ENCODE results near the gene CHD1. TPM values are rescaled to one million over a fixed set of nuclear protein-coding genes. Genes with fewer than 3 reads are reported as not detected.

The CHD1 gene
- total and polyA plus RNA-seq, 9 of the 15 experiments (the other 6 are each of a cell fraction or from before 2014, with no cell fraction given) = 27.3 to 133 (median 58.7) TPM

GRCh38 chr5:98938464-98938863, 9.7 kb upstream of the CHD1 start:
- no peaks in the 10 kb centered on the region for H4K20me1 ChIP-seq (replicated peaks; ENCODE audit: control insufficient read depth, insufficient read depth, low read length)
- TF ChIP-seq RFX1 (IDR thresholded peaks at IDR 0.05) (peak; percentile 30; the same call in 1 of the 2 replicates), TAL1 (IDR thresholded peaks at IDR 0.05) (no peak)
- in situ Hi-C loops (cut with MboI) = no loop called here
- no peak overlapping the region for H3K27ac ChIP-seq (ENCODE audit: extremely low read depth, low read depth, low read length)
- H3K9ac ChIP-seq (ENCODE audit: insufficient read depth in 1 of 2, low read depth in 2 of 2, low read length in 2 of 2) = no peak overlapping the region
- 34% methylated on average over 2 of the region's 2 CpGs for WGBS (ENCODE audit: insufficient coverage, low coverage, missing lambda C conversion rate)
- H3K9me3 ChIP-seq (replicated peaks; ENCODE audit: control insufficient read depth, insufficient read depth, low read depth, low read length) = no peaks in the 10 kb centered on the region
- DNase-seq (ENCODE audit: extremely low read depth in 1 of 4, low spot score in 3 of 4) = no peak
- no peaks in the 10 kb centered on the region for H3K27me3 ChIP-seq (ENCODE audit: control insufficient read depth in 2 of 2, insufficient read depth in 2 of 2, low read length in 2 of 2)
- ChIA-PET POLR2A (interaction anchor here (1.2 to 7.3 kb wide), 3 partner anchors 8 to 23 kb away, joined by 3 to 38 read pairs (median 10); partner anchors contain the start of gene CHD1), CTCF (ENCODE audit: low intra/inter-chr PET ratio) (no interaction called here)
- 0 out of 3 replicates have a peak, but pooled peaks cover 10% of the 10 kb centered on the region for H3K79me2 ChIP-seq (ENCODE audit: control insufficient read depth, insufficient read depth, low read length)
- intact Hi-C loops (cut with micrococcal nuclease) = no loop called here
- H3K9me1 ChIP-seq (ENCODE audit: control insufficient read depth, insufficient read depth, low read length) = no peaks in the 10 kb centered on the region
- no peak overlapping the region for H2AFZ ChIP-seq (ENCODE audit: low read depth, low read length)
- no TSS peak for BruUV-seq (replicated peaks)
- no peak overlapping the region for H3K4me3 ChIP-seq
- no peak for FAIRE-seq
- H3K4me1 ChIP-seq (replicated peaks in 1 of 2; ENCODE audit: control insufficient read depth in 2 of 2, insufficient read depth in 2 of 2, low read length in 2 of 2) = peaks cover 0 to 29% of the 10 kb centered on the region in 2 experiments; a peak in 4 of 5 replicates
- ATAC-seq = no peak; the same call in 2 of the 3 replicates
- H3K36me3 ChIP-seq (ENCODE audit: control insufficient read depth, insufficient read depth, low read length) = no peaks in the 10 kb centered on the region
- no peak overlapping the region for H3K4me2 ChIP-seq (ENCODE audit: insufficient read depth, low read length)

- DNase-seq (ENCODE audit: extremely low read depth in 1 of 4, low spot score in 3 of 4) (no peak), ATAC-seq (0 out of 3 replicates have a peak, but pooled peaks have one; percentile 7)
Observed at GRCh38 chr5:98936948-98937715, 8.3 kb upstream of the CHD1 start.

More at GRCh38 chr5:98936948-98937715, 8.3 kb upstream of the CHD1 start:
- Histone ChIP-seq H3K4me3 (no peak overlapping the region), H3K9ac (ENCODE audit: insufficient read depth in 1 of 2, low read depth in 2 of 2, low read length in 2 of 2) (no peak overlapping the region), H3K4me1 (replicated peaks in 1 of 2; ENCODE audit: control insufficient read depth in 2 of 2, insufficient read depth in 2 of 2, low read length in 2 of 2) (peaks cover 0 to 29% of the 10 kb centered on the region in 2 experiments; a peak in 4 of 5 replicates), H3K9me3 (replicated peaks; ENCODE audit: control insufficient read depth, insufficient read depth, low read depth, low read length) (no peaks in the 10 kb centered on the region), H4K20me1 (replicated peaks; ENCODE audit: control insufficient read depth, insufficient read depth, low read length) (no peaks in the 10 kb centered on the region), H3K79me2 (ENCODE audit: control insufficient read depth, insufficient read depth, low read length) (peaks cover 14% of the 10 kb centered on the region; the same call in 1 of the 3 replicates), H3K9me1 (ENCODE audit: control insufficient read depth, insufficient read depth, low read length) (no peaks in the 10 kb centered on the region), H2AFZ (ENCODE audit: low read depth, low read length) (no peak overlapping the region), H3K4me2 (ENCODE audit: insufficient read depth, low read length) (no peak overlapping the region), H3K27me3 (ENCODE audit: control insufficient read depth in 2 of 2, insufficient read depth in 2 of 2, low read length in 2 of 2) (no peaks in the 10 kb centered on the region), H3K36me3 (ENCODE audit: control insufficient read depth, insufficient read depth, low read length) (no peaks in the 10 kb centered on the region), H3K27ac (ENCODE audit: extremely low read depth, low read depth, low read length) (no peak overlapping the region)
- intact Hi-C loops (cut with micrococcal nuclease) (no loop called here), in situ Hi-C loops (cut with MboI) (no loop called here)
- no peak for FAIRE-seq
- ChIA-PET CTCF (ENCODE audit: low intra/inter-chr PET ratio) (no interaction called here), POLR2A (interaction anchor here (1.3 to 7.3 kb wide), 2 partner anchors 8 to 10 kb away, joined by 10 to 38 read pairs; partner anchors contain the start of gene CHD1)
- WGBS (ENCODE audit: insufficient coverage, low coverage, missing lambda C conversion rate) = 76% methylated on average over 3 of the region's 3 CpGs
- TF ChIP-seq THRAP3 (IDR thresholded peaks at IDR 0.05; ENCODE audit: borderline replicate concordance) (no peak), PTTG1 (tag; IDR thresholded peaks at IDR 0.05; ENCODE audit: low read depth) (no peak), HNRNPUL1 (IDR thresholded peaks at IDR 0.05; ENCODE audit: low read length) (no peak), RAD51 (IDR thresholded peaks at IDR 0.05; ENCODE audit: borderline replicate concordance, low read depth) (peak; percentile 13; the same call in 1 of the 2 replicates), ZNF583 (CRISPR knock-in tag; IDR thresholded peaks at IDR 0.05) (no peak)
- BruUV-seq (replicated peaks) = no TSS peak
